IPS-20b (cell line): Measurements from ENCODE around the gene KCNN4.

ENCODE experiments used
- H3K27ac ChIP-seq: one replicate; pipeline ENCODE4 v1.5.1; 2013; ENCODE audit warnings: low read length
- H3K27me3 ChIP-seq: 2 replicates; pipeline ENCODE4 v1.6.1; 2013; ENCODE audit warnings: mild to moderate bottlenecking, low read length, inconsistent platforms; ENCODE audit not compliant: insufficient read depth
- H3K36me3 ChIP-seq: 2 replicates; pipeline ENCODE4 v1.6.1; 2013; ENCODE audit warnings: low read depth, mild to moderate bottlenecking, inconsistent platforms, low read length, moderate library complexity; ENCODE audit not compliant: insufficient read depth
- H3K4me1 ChIP-seq: 2 replicates; pipeline ENCODE4 v1.6.1; 2013; ENCODE audit warnings: mild to moderate bottlenecking, control low read depth, inconsistent platforms, low read length, moderate library complexity; ENCODE audit not compliant: insufficient read depth
- H3K4me3 ChIP-seq: 2 replicates; pipeline ENCODE4 v1.5.1; 2013; ENCODE audit warnings: mild to moderate bottlenecking, low read length, inconsistent platforms
- H3K9ac ChIP-seq: 2 replicates; pipeline ENCODE4 v1.6.1; 2013; ENCODE audit warnings: low read depth, mild to moderate bottlenecking, inconsistent platforms, low read length, moderate library complexity
- H3K9me3 ChIP-seq: 2 replicates; pipeline ENCODE4 v1.6.1; 2013; ENCODE audit warnings: mild to moderate bottlenecking, low read depth, low read length, inconsistent platforms; ENCODE audit not compliant: insufficient read depth

Gene KCNN4

DNA sequence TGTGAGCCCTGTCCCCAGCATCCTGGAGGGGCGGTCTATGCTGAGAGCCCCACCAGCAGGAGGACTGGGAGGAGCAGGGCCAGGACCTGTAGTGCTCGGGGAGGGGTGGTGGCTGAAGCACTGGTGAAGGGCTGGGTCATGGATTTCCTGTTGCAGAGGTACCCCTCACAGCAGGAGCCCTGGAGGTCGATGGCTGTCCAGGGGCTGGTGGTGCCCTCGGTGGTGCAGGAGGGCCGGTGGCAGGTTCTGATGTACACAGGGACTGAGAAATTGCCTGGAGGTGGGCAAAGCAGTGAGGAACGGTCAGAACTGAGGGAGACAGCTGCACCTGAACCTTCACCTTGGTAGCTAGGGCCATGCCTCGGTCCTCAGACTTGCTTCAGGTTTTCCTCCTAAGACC lies 16.8 kb upstream of the KCNN4 start:
- no peak overlapping the region for H3K4me3 ChIP-seq
- no peak overlapping the region for H3K27ac ChIP-seq
- H3K9ac ChIP-seq: no peak overlapping the region
- peaks cover 82% of the 10 kb centered on the region for H3K27me3 ChIP-seq
- no peaks in the 10 kb centered on the region for H3K36me3 ChIP-seq
- H3K9me3 ChIP-seq: no peaks in the 10 kb centered on the region
- no peaks in the 10 kb centered on the region for H3K4me1 ChIP-seq

DNA sequence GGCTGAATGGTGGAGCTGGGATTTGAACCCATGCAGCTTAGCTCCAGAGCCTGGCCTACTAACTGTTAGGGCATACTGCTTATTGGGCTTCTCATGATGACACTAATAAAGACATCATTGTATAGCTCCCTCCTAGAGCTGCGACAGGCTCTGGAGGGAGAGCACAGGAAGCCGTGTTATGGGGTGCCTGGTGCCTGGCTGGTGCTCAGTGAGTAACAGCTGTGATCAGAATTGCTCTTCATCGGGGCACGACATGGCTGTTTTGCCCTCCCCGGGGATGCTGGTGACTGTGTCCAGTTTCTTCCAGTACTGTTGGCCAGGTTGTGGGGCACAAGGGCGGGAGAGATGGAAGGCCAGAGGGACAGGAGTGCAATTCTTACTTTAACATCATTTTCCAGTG lies 16.3 kb upstream of the KCNN4 start:
- no peak overlapping the region for H3K9ac ChIP-seq
- H3K9me3 ChIP-seq: no peaks in the 10 kb centered on the region
- no peak overlapping the region for H3K4me3 ChIP-seq
- no peaks in the 10 kb centered on the region for H3K36me3 ChIP-seq
- peaks cover 82% of the 10 kb centered on the region for H3K27me3 ChIP-seq
- no peaks in the 10 kb centered on the region for H3K4me1 ChIP-seq
- H3K27ac ChIP-seq: no peak overlapping the region

DNA sequence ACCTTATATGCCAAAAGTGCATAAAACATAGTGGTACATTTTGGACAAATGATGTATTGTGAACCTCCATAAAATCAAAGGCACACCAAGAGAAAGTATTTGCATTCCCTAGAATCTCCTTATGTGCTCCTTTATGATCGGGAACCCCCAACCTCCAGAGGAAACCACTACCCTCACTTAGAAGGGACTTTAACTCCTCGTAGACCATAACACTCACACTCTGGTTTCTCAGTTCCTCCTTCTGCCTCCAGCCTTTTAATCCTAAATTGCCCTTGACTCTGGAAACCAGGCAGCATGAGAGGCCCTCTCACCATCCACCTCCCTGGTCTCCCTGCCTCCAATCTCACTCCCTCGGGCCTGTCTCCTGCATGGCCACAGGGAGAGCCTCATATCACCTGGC lies 9.8 kb upstream of the KCNN4 start:
- H3K27ac ChIP-seq: no peak overlapping the region
- H3K36me3 ChIP-seq: no peaks in the 10 kb centered on the region
- H3K9ac ChIP-seq: no peak overlapping the region
- no peak overlapping the region for H3K4me3 ChIP-seq
- no peaks in the 10 kb centered on the region for H3K4me1 ChIP-seq
- H3K27me3 ChIP-seq: peaks cover 26% of the 10 kb centered on the region
- H3K9me3 ChIP-seq: no peaks in the 10 kb centered on the region

DNA sequence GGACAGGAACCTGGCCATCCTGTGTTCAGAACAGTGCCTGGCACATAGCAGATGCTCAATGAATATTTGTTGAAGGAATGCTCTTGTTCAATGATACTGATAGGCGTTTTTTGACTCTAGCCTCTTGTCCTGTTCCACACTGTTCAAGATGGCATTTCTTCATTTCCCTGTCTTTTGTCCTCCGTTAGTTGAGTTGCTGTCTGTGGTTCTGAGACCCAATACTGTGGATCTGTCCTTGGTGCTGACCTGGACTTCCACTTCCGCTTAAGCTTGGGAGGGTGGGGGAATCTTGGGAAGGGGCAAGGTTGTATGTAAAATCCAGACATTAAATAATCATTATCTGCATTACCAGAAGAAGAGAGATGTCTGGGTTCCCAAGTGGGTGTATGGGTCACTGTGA lies 8.3 kb upstream of the KCNN4 start:
- Histone ChIP-seq H3K4me3 (no peak overlapping the region), H3K9me3 (no peaks in the 10 kb centered on the region)

DNA sequence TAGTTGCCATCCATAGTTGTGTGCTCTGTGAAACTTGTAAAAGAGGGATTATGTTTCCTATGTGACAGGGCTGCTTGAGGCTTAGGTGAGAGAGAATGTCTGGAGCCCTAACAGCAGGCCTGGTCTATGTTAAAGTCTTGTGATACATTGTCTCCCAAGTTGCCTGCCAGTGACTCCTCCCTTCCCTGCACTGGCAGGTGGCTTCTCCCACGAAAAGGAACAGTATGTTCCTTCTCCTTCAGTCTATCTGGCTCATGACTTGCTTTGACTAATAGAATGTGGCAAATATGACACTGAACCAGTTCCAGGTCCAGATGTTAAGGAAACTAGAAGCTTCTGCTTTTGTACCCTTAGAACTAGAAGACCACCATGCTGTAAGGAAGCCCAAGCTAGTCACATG lies 5.9 kb upstream of the KCNN4 start:
- 0 out of 2 replicates have a peak, but pooled peaks cover 4% of the 10 kb centered on the region for H3K27me3 ChIP-seq
- H3K27ac ChIP-seq: no peak overlapping the region
- no peak overlapping the region for H3K4me3 ChIP-seq
- H3K9ac ChIP-seq: no peak overlapping the region
- H3K4me1 ChIP-seq: no peaks in the 10 kb centered on the region
- no peaks in the 10 kb centered on the region for H3K36me3 ChIP-seq
- no peaks in the 10 kb centered on the region for H3K9me3 ChIP-seq

More for the DNA sequence above, 8.3 kb upstream of the KCNN4 start:
- Histone ChIP-seq H3K27ac (no peak overlapping the region), H3K27me3 (peaks cover 16% of the 10 kb centered on the region), H3K4me1 (no peaks in the 10 kb centered on the region), H3K9ac (no peak overlapping the region), H3K36me3 (no peaks in the 10 kb centered on the region)

DNA sequence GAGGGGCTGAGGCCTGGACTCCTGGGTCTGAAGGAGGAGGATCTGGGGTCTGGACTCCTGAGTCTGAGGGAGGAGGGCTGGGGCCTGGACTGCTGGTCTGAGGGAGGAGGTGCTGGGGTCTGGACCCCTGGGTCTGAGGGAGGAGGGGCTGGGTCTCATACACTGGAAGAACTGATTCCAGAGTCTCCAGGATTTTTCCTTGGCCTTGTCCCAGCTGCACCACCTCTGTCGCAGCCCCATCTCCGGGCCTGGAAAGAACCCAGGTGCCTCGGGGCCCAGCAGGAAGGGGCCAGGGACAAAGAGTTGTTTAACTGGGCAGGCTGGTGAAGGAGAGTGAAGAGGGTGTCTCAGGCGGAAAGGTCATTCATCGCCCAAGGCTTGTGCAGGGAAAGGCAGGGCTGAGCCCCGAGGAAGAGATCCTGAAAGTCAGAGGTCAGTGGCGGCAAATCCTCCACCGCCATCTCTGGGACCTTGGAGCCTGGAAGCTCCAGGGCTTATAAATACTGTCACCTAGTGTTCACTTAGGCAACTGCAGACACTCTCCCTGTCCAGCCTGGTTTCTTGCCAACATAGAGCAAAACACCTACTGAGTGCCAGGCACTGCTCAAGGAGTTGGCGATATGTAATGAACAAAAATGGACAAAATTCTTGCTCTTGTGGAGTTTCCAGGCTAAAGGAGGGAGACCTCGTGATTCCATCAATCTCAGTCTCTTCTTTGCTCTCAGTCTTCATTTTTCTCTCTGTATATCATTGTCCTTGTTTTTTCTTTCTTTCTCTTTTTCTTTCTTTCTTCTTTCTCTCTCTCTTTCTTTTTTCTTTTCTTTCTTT lies 4.4 kb upstream of the KCNN4 start:
- Histone ChIP-seq H3K4me1 (no peaks in the 10 kb centered on the region), H3K27ac (no peak overlapping the region), H3K9me3 (no peaks in the 10 kb centered on the region), H3K36me3 (no peaks in the 10 kb centered on the region), H3K4me3 (no peak overlapping the region), H3K27me3 (0 out of 2 replicates have a peak, but pooled peaks cover 4% of the 10 kb centered on the region), H3K9ac (no peak overlapping the region)

DNA sequence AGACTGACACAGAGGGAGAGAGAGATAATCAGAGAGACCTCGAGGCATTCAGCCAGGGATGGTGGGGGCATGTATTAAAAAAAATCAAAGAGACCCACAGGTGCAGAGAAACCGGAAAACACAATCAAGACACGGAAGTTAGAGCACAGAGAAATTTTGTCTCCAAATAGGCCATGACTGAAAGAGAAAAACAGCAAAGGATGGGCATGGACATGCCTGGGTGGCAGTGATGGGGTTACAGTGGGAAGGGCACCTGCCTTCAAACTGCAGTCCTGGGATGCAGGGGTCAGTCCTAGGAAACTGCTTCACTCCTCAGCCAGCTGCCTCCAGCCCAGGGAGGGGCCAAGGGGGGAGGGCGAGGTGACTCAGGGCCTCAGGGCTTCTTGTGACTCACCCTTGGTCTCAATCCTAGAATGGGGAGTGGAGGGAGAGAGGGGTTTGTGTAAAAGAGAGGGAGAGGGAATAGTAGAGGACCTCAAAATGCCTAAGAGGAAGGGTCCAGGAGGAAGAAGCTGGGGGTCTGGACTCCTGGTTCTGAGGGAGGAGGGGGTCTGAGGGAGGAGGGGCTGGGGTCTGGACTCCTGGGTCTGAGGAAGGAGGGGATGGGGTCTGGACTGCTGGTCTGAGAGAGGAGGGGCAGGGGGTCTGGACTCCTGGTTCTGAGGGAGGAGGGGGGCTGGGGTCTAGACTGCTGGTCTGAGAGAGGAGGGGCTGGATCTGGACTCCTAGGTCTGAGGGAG lies 3.6 kb upstream of the KCNN4 start:
- H3K27ac ChIP-seq: no peak overlapping the region
- H3K9me3 ChIP-seq: no peaks in the 10 kb centered on the region
- no peak overlapping the region for H3K4me3 ChIP-seq
- no peak overlapping the region for H3K9ac ChIP-seq
- H3K4me1 ChIP-seq: peaks cover 4% of the 10 kb centered on the region; the same call in 1 of the 2 replicates
- no peaks in the 10 kb centered on the region for H3K36me3 ChIP-seq
- H3K27me3 ChIP-seq: 0 out of 2 replicates have a peak, but pooled peaks cover 4% of the 10 kb centered on the region

DNA sequence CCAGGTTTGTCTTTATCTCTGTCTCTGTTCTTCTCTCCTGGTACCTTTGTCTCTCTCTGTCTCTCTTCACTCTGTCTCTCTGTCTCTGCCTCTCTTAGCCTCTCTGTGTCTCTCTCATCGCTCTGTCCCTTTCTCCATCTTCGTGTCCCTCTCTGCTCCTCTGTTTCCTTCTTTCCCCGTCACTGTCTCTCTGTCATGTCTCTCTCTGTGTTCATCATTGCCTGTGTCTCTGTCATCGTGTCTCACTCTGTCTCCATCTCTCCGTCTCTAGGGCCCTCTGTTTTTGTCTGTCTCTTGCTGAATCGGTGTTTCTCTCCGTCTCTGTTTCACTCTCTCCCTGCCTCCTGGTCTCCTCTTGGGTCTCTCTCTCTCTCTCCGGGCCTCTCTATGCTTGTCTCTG lies 2.9 kb upstream of the KCNN4 start:
- no peak overlapping the region for H3K9ac ChIP-seq
- H3K27ac ChIP-seq: no peak overlapping the region
- no peaks in the 10 kb centered on the region for H3K36me3 ChIP-seq

DNA sequence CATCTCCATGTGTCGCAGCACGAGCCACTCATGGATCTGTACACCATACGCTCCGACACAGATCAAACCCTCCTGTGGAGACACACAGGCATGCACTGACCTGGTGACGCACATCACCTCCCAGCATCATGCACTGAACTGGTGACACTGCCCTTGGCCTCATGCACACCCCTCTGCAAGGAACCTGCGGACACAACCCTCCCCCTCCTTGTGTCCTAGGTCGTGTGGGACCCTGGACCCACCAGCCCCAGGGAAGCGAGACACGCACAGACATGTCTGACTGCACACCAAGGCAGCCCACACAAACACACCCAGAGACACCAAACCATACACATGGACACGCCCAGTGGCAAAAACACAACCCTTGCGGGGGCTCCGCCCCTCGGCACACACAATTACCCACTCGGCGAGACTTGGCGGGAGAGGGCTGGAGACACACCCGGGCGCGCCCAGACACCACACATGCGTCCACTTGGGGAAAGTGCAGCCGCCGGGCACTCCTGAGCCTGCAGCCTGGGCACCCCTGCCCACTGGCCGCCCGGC lies 2.0 kb upstream of the KCNN4 start:
- Histone ChIP-seq H3K4me1 (peaks cover 7% of the 10 kb centered on the region; the same call in 1 of the 2 replicates), H3K27ac (no peak overlapping the region), H3K9me3 (no peaks in the 10 kb centered on the region), H3K4me3 (no peak overlapping the region), H3K36me3 (no peaks in the 10 kb centered on the region), H3K9ac (no peak overlapping the region), H3K27me3 (no peaks in the 10 kb centered on the region)

More for the DNA sequence above, 2.9 kb upstream of the KCNN4 start:
- Histone ChIP-seq H3K4me3 (no peak overlapping the region), H3K4me1 (peaks cover 4% of the 10 kb centered on the region; the same call in 1 of the 2 replicates), H3K27me3 (no peaks in the 10 kb centered on the region), H3K9me3 (no peaks in the 10 kb centered on the region)

DNA sequence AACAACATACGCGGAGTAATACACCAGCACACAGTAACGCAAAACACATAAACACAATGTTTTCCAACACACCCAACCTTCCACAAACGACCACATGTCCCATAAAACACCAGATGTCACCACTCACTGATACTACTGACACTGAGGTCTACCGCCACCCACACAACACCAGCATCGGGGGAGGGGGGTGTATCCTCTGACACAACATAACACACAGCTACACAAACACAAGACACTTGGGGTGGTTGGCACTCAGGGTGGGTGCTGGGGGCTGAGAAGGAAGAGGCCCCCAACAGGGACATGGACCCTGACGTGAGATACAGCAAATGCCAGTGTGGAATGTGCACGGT lies 1.5 kb upstream of the KCNN4 start:
- Histone ChIP-seq H3K27ac (no peak overlapping the region), H3K9me3 (no peaks in the 10 kb centered on the region), H3K36me3 (no peaks in the 10 kb centered on the region), H3K27me3 (peaks cover under 1% of the 10 kb centered on the region; the same call in 1 of the 2 replicates), H3K4me3 (no peak overlapping the region), H3K4me1 (peaks cover 12% of the 10 kb centered on the region; the same call in 1 of the 2 replicates), H3K9ac (no peak overlapping the region)

DNA sequence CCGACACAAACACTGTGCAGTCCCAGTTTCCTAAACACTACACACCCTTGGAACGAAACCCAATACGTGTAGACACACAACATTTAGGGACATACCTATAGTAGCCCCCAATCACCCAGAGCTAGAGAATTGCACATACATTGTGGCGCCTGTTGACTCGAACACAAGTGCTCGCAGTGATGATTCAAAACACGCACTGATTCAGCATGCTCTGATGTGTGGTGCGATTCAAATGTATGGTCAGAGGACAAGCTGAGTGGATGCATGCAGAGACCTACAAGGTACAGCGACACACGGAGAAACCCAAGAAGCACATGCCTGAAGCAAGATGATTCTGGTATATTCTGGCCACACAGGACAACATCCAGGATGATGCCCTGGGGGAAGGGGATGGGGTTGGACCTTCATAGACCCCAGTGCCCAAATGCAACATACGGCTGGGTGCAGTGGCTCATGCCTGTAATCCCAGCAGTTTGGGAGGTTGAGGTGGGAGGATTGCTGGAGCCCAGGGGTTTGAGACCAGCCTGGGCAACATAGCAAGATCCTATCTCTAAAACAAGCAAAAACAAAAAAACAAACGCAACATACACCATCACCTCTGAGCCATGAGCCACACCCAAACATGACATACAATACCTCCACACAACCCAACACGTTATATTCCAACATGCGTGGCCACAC lies 997 bp upstream of the KCNN4 start:
- H3K27ac ChIP-seq: no peak overlapping the region
- no peaks in the 10 kb centered on the region for H3K9me3 ChIP-seq
- H3K27me3 ChIP-seq: peaks cover 5% of the 10 kb centered on the region; the same call in 1 of the 2 replicates
- no peaks in the 10 kb centered on the region for H3K36me3 ChIP-seq
- H3K9ac ChIP-seq: no peak overlapping the region
- H3K4me1 ChIP-seq: peaks cover 13% of the 10 kb centered on the region; the same call in 1 of the 2 replicates
- no peak overlapping the region for H3K4me3 ChIP-seq
